Fibroblast of lung (primary cell): Measurements from ENCODE around the gene SOX15. TPM values are rescaled to one million over a fixed set of nuclear protein-coding genes. Genes with fewer than 3 reads are reported as not detected.

Experiments
- DNase-seq, 2 donors: peaks; one replicate each; pipeline versions ENCODE4 v3.0.0 to v3.0.0-alpha.2; 2010; ENCODE audit warnings: low read depth in 2 of 2
- H2AFZ ChIP-seq: 2 replicates; pipeline ENCODE4 v1.5.1; 2012; ENCODE audit warnings: low read length, control low read depth, inconsistent platforms
- H3K27ac ChIP-seq: 2 replicates; pipeline ENCODE4 v1.5.1; 2011; ENCODE audit warnings: low read length, control low read depth; ENCODE audit not compliant: insufficient read depth
- H3K27me3 ChIP-seq: 2 replicates; pipeline ENCODE4 v1.5.1; 2011; ENCODE audit warnings: mild to moderate bottlenecking, low read length; ENCODE audit not compliant: control insufficient read depth, insufficient read depth
- H3K36me3 ChIP-seq: 2 replicates; pipeline ENCODE4 v1.5.1; 2011; ENCODE audit warnings: low read length; ENCODE audit not compliant: control insufficient read depth, insufficient read depth
- H3K4me1 ChIP-seq: 2 replicates; pipeline ENCODE4 v1.5.1; 2011; ENCODE audit warnings: low read length; ENCODE audit not compliant: control insufficient read depth, insufficient read depth; ENCODE audit errors: extremely low read depth
- H3K4me2 ChIP-seq: 2 replicates; pipeline ENCODE4 v1.5.1; 2011; ENCODE audit warnings: low read length, control low read depth; ENCODE audit not compliant: insufficient read depth; ENCODE audit errors: extremely low read depth
- H3K4me3 ChIP-seq, 4 experiments: fragments of 200-600 bp in 1 of 4; sonication (generic) in 1 of 4; replicated peaks in 1 of 4; 2 replicates each; pipeline ENCODE4 v1.5.1; 2011 to 2016; ENCODE audit warnings: low read length in 4 of 4, low read depth in 3 of 4, mild to moderate bottlenecking in 3 of 4, control low read depth in 2 of 4, inconsistent platforms in 1 of 4, mixed read lengths in 1 of 4; ENCODE audit not compliant: insufficient read depth in 1 of 4; ENCODE audit errors: control extremely low read depth in 1 of 4
- H3K79me2 ChIP-seq: 2 replicates; pipeline ENCODE4 v1.5.1; 2012; ENCODE audit warnings: mild to moderate bottlenecking, low read length, inconsistent platforms; ENCODE audit not compliant: control insufficient read depth, insufficient read depth
- H3K9ac ChIP-seq: 2 replicates; pipeline ENCODE4 v1.5.1; 2011; ENCODE audit warnings: mild to moderate bottlenecking, low read length, control low read depth; ENCODE audit not compliant: insufficient read depth
- H3K9me3 ChIP-seq: 2 replicates; pipeline ENCODE4 v1.5.1; 2012; ENCODE audit warnings: low read depth, low read length; ENCODE audit not compliant: control insufficient read depth, insufficient read depth
- H4K20me1 ChIP-seq: 2 replicates; pipeline ENCODE4 v1.5.1; 2011; ENCODE audit warnings: low read length; ENCODE audit not compliant: control insufficient read depth, insufficient read depth; ENCODE audit errors: extremely low read depth
- CTCF ChIP-seq, 2 donors: IDR thresholded peaks in 1 of 2; conservative IDR thresholded peaks in 1 of 2; 1 replicate in 1 of 2; 2 replicates in 1 of 2; pipeline ENCODE4 v1.5.1; 2011 to 2012; ENCODE audit warnings: low read length in 2 of 2, control low read depth in 1 of 2, inconsistent platforms in 1 of 2, low read depth in 1 of 2, mild to moderate bottlenecking in 1 of 2
- EZH2 ChIP-seq: IDR thresholded peaks from 2 replicates; pipeline ENCODE4 v1.5.1; 2012; ENCODE audit warnings: low read length, control low read depth, mild to moderate bottlenecking; ENCODE audit errors: missing control alignments
- polyA plus RNA-seq, 2 donors: library from polyadenylated mRNA; depleted of rRNA in 1 of 2; stranded (reverse) in 1 of 2; unstranded in 1 of 2; fragments of >200 nt; gene quantifications; 2 replicates each; pipeline ENCODE4 v1.2.1, GENCODE V29; 2011 to 2012; ENCODE audit warnings: missing spikeins in 1 of 2
- total RNA-seq: library from RNA; depleted of rRNA; stranded (reverse); fragments of >200 nt; gene quantifications from 2 replicates; pipeline ENCODE4 v1.2.1, GENCODE V29; 2014

The SOX15 gene
- total and polyA plus RNA-seq, 2 donors (not counting 1 experiment from before 2014, with no cell fraction given) = 0.36 to 0.50 TPM

- Histone ChIP-seq H3K36me3 (no peaks in the 10 kb centered on the region), H3K4me1 (no peaks in the 10 kb centered on the region), H4K20me1 (no peaks in the 10 kb centered on the region), H3K27me3 (peaks cover 3% of the 10 kb centered on the region), H3K4me3 (no peak overlapping the region), H3K27ac (no peak overlapping the region), H2AFZ (no peak overlapping the region), H3K9me3 (no peaks in the 10 kb centered on the region), H3K79me2 (no peaks in the 10 kb centered on the region), H3K9ac (no peak overlapping the region), H3K4me2 (no peak overlapping the region)
- DNase-seq = no peak
- TF ChIP-seq EZH2 (no peak), CTCF (conservative IDR thresholded peaks at IDR 0.05 in 1 of 2, IDR thresholded peaks at IDR 0.05 in 1 of 2; ENCODE audit: low read depth in 1 of 2, low read length in 2 of 2) (no peak)
Observed at GRCh38 chr17:7620835-7621234, 30.9 kb upstream of the SOX15 start.

DNA sequence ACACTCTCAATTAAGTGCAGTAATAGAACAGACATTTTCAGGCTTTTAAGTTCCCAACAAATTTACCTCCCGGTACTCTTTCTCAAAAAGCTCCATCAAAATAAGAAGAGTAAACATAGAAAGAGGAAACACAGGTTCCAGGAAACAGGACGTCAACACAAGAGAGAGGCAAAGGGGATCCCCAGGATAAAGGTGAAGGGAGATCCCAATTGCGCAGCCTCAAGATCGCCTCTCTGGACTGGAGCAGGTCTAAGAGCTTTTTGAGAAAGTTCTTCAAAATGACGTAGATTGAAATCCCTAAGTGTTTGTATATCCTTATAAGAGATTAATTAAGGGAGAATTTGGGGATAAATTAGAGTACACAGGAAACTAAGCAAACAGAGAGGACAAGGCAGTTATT lies 28.7 kb upstream of the SOX15 start:
- Histone ChIP-seq H2AFZ (no peak overlapping the region), H3K79me2 (peaks cover 7% of the 10 kb centered on the region), H3K9me3 (no peaks in the 10 kb centered on the region), H3K4me2 (no peak overlapping the region), H3K9ac (no peak overlapping the region), H3K27me3 (peaks cover 3% of the 10 kb centered on the region), H3K27ac (no peak overlapping the region), H4K20me1 (no peaks in the 10 kb centered on the region), H3K4me3 (no peak overlapping the region), H3K4me1 (no peaks in the 10 kb centered on the region), H3K36me3 (no peaks in the 10 kb centered on the region)
- no peak for DNase-seq
- no peak for TF ChIP-seq CTCF (conservative IDR thresholded peaks at IDR 0.05 in 1 of 2, IDR thresholded peaks at IDR 0.05 in 1 of 2; ENCODE audit: low read depth in 1 of 2, low read length in 2 of 2)
- no peak for TF ChIP-seq EZH2

DNA sequence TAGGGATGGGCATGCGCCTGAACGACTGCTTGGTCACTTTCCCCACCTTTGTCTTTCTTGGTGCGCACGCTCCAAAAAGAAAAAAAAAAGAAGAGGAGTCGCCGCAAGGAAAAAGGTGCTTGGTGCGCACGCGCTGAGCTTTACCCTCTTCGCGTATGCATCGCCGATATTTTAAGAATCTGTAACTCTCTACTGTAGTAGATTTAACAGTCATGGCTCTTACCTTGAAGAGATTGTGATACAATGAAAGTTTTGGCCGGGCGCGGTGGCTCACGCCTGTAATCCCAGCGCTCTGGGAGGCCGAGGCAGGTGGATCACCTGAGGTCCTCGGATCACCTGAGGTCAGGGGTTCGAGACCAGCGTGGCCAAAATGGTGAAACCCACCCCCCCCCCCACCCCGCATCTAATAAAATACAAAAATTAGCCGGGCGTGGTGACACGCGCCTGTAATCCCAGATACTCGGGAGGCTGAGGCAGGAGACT lies 25.4 kb upstream of the SOX15 start:
- Histone ChIP-seq H3K79me2 (peaks cover 39% of the 10 kb centered on the region), H2AFZ (peak overlapping the region; percentile 55), H3K4me3 (peak overlapping the region; percentile 36 to 64 (median 50)), H3K27me3 (peaks cover 3% of the 10 kb centered on the region), H3K4me2 (peak overlapping the region; percentile 75), H4K20me1 (no peaks in the 10 kb centered on the region), H3K4me1 (peaks cover 5% of the 10 kb centered on the region), H3K27ac (peak overlapping the region; percentile 57), H3K36me3 (no peaks in the 10 kb centered on the region), H3K9me3 (no peaks in the 10 kb centered on the region), H3K9ac (no peak overlapping the region)
- TF ChIP-seq CTCF (conservative IDR thresholded peaks at IDR 0.05 in 1 of 2, IDR thresholded peaks at IDR 0.05 in 1 of 2; ENCODE audit: low read depth in 1 of 2, low read length in 2 of 2) (no peak), EZH2 (no peak)
- DNase-seq = no peak
